ENCODE data around the gene CR1L. TPM values are rescaled to one million over a fixed set of nuclear protein-coding genes. Genes with fewer than 3 reads are reported as not detected.

CR1L gene
- total RNA-seq, 5 donors from 2014 or later (not counting 1 experiment from before 2014, with no cell fraction given): 0.20 to 0.37 TPM; not detected in 3

DNA sequence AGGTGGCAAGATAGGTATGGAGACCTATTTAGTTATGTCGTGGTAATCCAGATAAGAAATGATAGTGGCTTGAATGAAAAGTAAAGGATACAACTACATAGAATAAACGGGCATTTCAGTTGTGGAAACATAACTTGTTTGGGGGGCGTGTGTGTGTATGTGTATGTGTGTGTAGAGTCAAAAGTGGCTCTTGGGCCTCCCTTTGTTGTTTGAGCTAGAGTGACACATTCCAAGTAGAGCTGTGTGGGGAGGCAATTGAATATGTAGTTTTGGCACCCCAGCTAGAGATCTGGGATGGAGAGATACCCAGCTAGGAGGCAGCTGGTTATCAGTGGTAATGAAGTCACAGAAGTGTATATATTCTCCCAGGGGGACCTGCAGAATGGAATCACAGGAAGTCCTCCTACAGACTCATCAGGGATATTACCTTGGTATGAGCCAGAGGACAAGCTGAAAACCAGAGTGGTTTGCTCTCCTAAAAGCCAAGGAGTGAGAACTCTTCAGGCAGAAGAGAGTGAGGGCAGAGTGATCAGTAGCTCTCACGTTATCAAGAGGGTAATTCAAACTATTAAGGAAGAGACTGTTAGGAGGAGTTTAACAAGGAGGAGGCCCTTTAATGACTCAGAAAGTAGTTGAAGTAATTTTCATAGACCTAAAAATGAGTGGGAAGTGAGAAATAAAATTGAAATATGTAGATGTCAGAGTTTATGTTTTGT lies 5.1 kb downstream of the CR1L start:
- no peak overlapping the region for H3K27ac Mint-ChIP-seq
- no peaks in the 10 kb centered on the region for H3K9me3 Mint-ChIP-seq
- CTCF ChIA-PET: no interaction called here
- WGBS (ENCODE audit: insufficient coverage): 76% methylated on average over 4 of the region's 4 CpGs
- Histone ChIP-seq H3K4me3 (ENCODE audit: control insufficient read depth in 1 of 2, extremely low read depth in 1 of 2, low read length in 1 of 2) (no peak overlapping the region), H3K9me3 (no peaks in the 10 kb centered on the region), H3K36me3 (ENCODE audit: control insufficient read depth in 2 of 2, extremely low read depth in 1 of 2, insufficient read depth in 1 of 2, low read length in 1 of 2) (no peaks in the 10 kb centered on the region), H3K4me1 (ENCODE audit: control insufficient read depth in 1 of 2, extremely low read depth in 1 of 2, insufficient read depth in 2 of 2, low read length in 2 of 2) (peaks cover 0 to 5% of the 10 kb centered on the region in 2 experiments), H3K27ac (ENCODE audit: low read length) (no peak overlapping the region), H3K27me3 (replicated peaks in 1 of 2; ENCODE audit: control insufficient read depth in 2 of 2, extremely low read depth in 1 of 2, insufficient read depth in 2 of 2, low read length in 1 of 2) (peaks cover 0 to 9% of the 10 kb centered on the region in 2 experiments)
- no peaks in the 10 kb centered on the region for H3K36me3 Mint-ChIP-seq
- no peak for ATAC-seq (replicated peaks in 1 of 4)
- peaks cover 0 to 3% (median 0%) of the 10 kb centered on the region in 3 donors for H3K4me1 Mint-ChIP-seq
- no peak for DNase-seq
- POLR2A ChIA-PET: no interaction called here
- no peak overlapping the region for H3K4me3 Mint-ChIP-seq
- no peaks in the 10 kb centered on the region for H3K27me3 Mint-ChIP-seq

DNA sequence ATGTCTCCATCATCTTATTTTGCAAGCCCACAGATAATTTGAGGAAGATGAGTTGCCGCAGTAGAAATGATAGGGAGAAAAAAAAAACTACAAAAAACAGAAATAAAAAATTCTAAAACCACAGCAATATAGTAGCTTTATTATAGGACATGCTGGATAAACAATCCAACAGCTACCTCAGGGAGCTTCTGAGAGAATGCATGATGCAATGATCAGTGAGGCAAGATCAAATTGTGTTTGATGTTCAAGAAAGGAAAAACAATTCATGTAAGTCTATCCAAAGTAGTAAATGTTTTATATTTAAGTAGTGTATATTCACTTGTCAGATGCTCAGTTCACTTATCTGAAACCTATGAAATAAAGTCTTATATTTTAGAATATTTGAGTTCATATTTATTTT lies 6.7 kb downstream of the CR1L start:
- Histone ChIP-seq H3K27me3 (replicated peaks in 1 of 2; ENCODE audit: control insufficient read depth in 2 of 2, extremely low read depth in 1 of 2, insufficient read depth in 2 of 2, low read length in 1 of 2) (peaks cover 0 to 2% of the 10 kb centered on the region in 2 experiments), H3K36me3 (ENCODE audit: control insufficient read depth in 2 of 2, extremely low read depth in 1 of 2, insufficient read depth in 1 of 2, low read length in 1 of 2) (no peaks in the 10 kb centered on the region), H3K4me3 (ENCODE audit: control insufficient read depth in 1 of 2, extremely low read depth in 1 of 2, low read length in 1 of 2) (no peak overlapping the region), H3K4me1 (ENCODE audit: control insufficient read depth in 1 of 2, extremely low read depth in 1 of 2, insufficient read depth in 2 of 2, low read length in 2 of 2) (no peaks in the 10 kb centered on the region), H3K27ac (ENCODE audit: low read length) (no peak overlapping the region), H3K9me3 (no peaks in the 10 kb centered on the region)
- H3K9me3 Mint-ChIP-seq: no peaks in the 10 kb centered on the region
- H3K36me3 Mint-ChIP-seq: no peaks in the 10 kb centered on the region
- no peaks in the 10 kb centered on the region for H3K4me1 Mint-ChIP-seq
- DNase-seq: no peak
- no peak for ATAC-seq (replicated peaks in 1 of 4)
- CTCF ChIA-PET: no interaction called here
- H3K27ac Mint-ChIP-seq: no peak overlapping the region
- POLR2A ChIA-PET: no interaction called here
- H3K4me3 Mint-ChIP-seq: no peak overlapping the region
- no peaks in the 10 kb centered on the region for H3K27me3 Mint-ChIP-seq
- WGBS (ENCODE audit: insufficient coverage): no CpG with 5 or more reads among the region's 1 CpG

DNA sequence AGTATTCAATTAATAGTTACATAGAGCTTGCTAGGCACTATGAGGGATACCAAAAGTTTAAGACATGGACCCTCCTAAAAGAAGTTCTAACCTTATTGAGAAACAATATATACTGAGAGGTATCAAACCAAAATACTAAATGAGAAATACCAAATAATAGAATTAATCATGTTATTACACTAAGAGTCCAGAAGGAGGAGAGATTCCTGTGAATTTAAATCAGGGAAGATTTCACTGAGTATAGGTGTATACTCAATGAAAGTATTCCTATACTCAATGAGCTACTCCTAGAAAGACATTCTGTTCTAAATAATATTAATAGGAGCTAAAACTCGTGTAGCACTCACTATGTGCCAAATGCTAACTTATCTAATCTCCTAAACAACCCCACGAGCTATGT lies 9.4 kb downstream of the CR1L start:
- H3K27ac ChIP-seq (ENCODE audit: low read length): no peak overlapping the region

DNA sequence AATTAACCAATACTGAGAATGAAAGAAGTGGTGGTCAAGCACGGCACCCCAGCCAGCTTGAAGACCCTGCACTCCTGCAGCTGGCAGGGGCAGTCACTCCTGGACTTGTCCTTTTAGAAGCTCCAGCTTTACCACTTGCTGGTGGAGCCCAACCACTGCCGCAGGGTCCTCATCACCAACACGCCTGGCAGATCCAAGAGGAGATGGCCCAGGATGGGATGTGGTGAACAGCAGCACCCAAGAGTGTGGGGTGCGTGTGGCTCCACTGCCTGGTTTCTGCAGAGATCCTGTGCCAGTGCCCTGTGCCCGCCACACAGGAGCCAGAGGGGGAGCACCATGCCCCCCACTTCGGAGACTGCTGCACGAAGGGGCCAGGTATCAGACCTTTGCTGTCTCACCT lies 13.5 kb downstream of the CR1L start:
- ATAC-seq (replicated peaks in 1 of 4): no peak
- Histone ChIP-seq H3K9me3 (no peaks in the 10 kb centered on the region), H3K4me3 (ENCODE audit: control insufficient read depth in 1 of 2, extremely low read depth in 1 of 2, low read length in 1 of 2) (no peak overlapping the region), H3K27ac (ENCODE audit: low read length) (no peak overlapping the region), H3K27me3 (replicated peaks in 1 of 2; ENCODE audit: control insufficient read depth in 2 of 2, extremely low read depth in 1 of 2, insufficient read depth in 2 of 2, low read length in 1 of 2) (peaks cover 0 to 23% of the 10 kb centered on the region in 2 experiments), H3K4me1 (ENCODE audit: control insufficient read depth in 1 of 2, extremely low read depth in 1 of 2, insufficient read depth in 2 of 2, low read length in 2 of 2) (no peaks in the 10 kb centered on the region), H3K36me3 (ENCODE audit: control insufficient read depth in 2 of 2, extremely low read depth in 1 of 2, insufficient read depth in 1 of 2, low read length in 1 of 2) (no peaks in the 10 kb centered on the region)
- Mint-ChIP-seq H3K4me1 (no peaks in the 10 kb centered on the region), H3K36me3 (no peaks in the 10 kb centered on the region), H3K9me3 (no peaks in the 10 kb centered on the region), H3K4me3 (no peak overlapping the region), H3K27ac (no peak overlapping the region), H3K27me3 (peaks cover 8 to 14% of the 10 kb centered on the region in 2 donors)
- ChIA-PET CTCF (no interaction called here), POLR2A (no interaction called here)
- 80% methylated on average over 3 of the region's 7 CpGs for WGBS (ENCODE audit: insufficient coverage)
- no peak for DNase-seq

More for the DNA sequence above, 9.4 kb downstream of the CR1L start:
- no peak for DNase-seq
- H3K4me1 ChIP-seq (ENCODE audit: control insufficient read depth in 1 of 2, extremely low read depth in 1 of 2, insufficient read depth in 2 of 2, low read length in 2 of 2): no peaks in the 10 kb centered on the region
- POLR2A ChIA-PET: no interaction called here
- H3K36me3 Mint-ChIP-seq: no peaks in the 10 kb centered on the region
- no peaks in the 10 kb centered on the region for H3K4me1 Mint-ChIP-seq
- no peaks in the 10 kb centered on the region for H3K9me3 Mint-ChIP-seq
- H3K4me3 Mint-ChIP-seq: no peak overlapping the region
- no peak overlapping the region for H3K27ac Mint-ChIP-seq
- H3K27me3 ChIP-seq (replicated peaks in 1 of 2; ENCODE audit: control insufficient read depth in 2 of 2, extremely low read depth in 1 of 2, insufficient read depth in 2 of 2, low read length in 1 of 2): peaks cover 0 to 12% of the 10 kb centered on the region in 2 experiments
- CTCF ChIA-PET: interaction anchor here in 1 of 2 donors (0.9 kb wide), 1 partner anchor 143 kb away, joined by 6 read pairs; no protein-coding TSS in a partner anchor
- peaks cover 5 to 10% of the 10 kb centered on the region in 2 donors for H3K27me3 Mint-ChIP-seq
- H3K4me3 ChIP-seq (ENCODE audit: control insufficient read depth in 1 of 2, extremely low read depth in 1 of 2, low read length in 1 of 2): no peak overlapping the region
- WGBS (ENCODE audit: insufficient coverage): no CpG with 5 or more reads among the region's 2 CpGs
- H3K9me3 ChIP-seq: no peaks in the 10 kb centered on the region
- no peaks in the 10 kb centered on the region for H3K36me3 ChIP-seq (ENCODE audit: control insufficient read depth in 2 of 2, extremely low read depth in 1 of 2, insufficient read depth in 1 of 2, low read length in 1 of 2)
- no peak for ATAC-seq (replicated peaks in 1 of 4)

DNA sequence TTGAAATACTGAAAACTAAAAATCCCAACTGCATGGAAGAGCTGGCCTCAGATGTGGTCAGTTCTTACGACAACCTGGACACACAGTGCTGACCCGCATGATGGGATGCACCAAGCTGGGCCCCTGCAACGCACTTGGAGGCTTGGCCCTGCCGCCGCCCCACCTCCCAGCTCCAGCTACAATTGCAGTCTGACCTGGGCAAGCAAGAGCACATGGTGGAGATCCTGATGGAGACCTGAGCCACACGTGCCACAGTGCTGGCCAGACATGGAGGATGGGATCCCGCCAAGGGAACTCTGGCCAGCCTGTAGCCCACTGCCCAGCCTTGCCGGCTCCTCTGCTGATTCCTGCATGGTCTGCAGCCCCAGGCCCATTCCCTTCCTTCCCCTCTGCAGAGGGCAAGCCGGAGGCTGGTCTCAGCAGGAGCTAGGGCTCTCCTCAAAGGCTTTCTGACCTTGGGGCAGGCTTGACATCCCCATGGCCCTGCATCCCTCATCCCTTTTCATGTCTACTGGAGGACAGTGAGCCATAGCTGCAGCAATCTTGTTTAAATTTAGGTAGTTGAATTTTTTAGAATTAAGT lies 14.1 kb downstream of the CR1L start:
- Histone ChIP-seq H3K36me3 (ENCODE audit: control insufficient read depth in 2 of 2, extremely low read depth in 1 of 2, insufficient read depth in 1 of 2, low read length in 1 of 2) (no peaks in the 10 kb centered on the region), H3K27ac (ENCODE audit: low read length) (no peak overlapping the region), H3K4me3 (ENCODE audit: control insufficient read depth in 1 of 2, extremely low read depth in 1 of 2, low read length in 1 of 2) (no peak overlapping the region), H3K27me3 (replicated peaks in 1 of 2; ENCODE audit: control insufficient read depth in 2 of 2, extremely low read depth in 1 of 2, insufficient read depth in 2 of 2, low read length in 1 of 2) (peaks cover 0 to 23% of the 10 kb centered on the region in 2 experiments), H3K4me1 (ENCODE audit: control insufficient read depth in 1 of 2, extremely low read depth in 1 of 2, insufficient read depth in 2 of 2, low read length in 2 of 2) (no peaks in the 10 kb centered on the region), H3K9me3 (no peaks in the 10 kb centered on the region)
- ATAC-seq (replicated peaks in 1 of 4): no peak
- no peak overlapping the region for H3K27ac Mint-ChIP-seq
- CTCF ChIA-PET: interaction anchor here in 1 of 2 donors (0.7 kb wide), 1 partner anchor 496 kb away, joined by 4 read pairs; no protein-coding TSS in a partner anchor
- POLR2A ChIA-PET: no interaction called here
- no peak overlapping the region for H3K4me3 Mint-ChIP-seq
- H3K36me3 Mint-ChIP-seq: no peaks in the 10 kb centered on the region
- peaks cover 13 to 20% of the 10 kb centered on the region in 2 donors for H3K27me3 Mint-ChIP-seq
- H3K9me3 Mint-ChIP-seq: peaks cover 0 to 4% (median 0%) of the 10 kb centered on the region in 3 donors
- no peaks in the 10 kb centered on the region for H3K4me1 Mint-ChIP-seq
- DNase-seq: no peak
- WGBS (ENCODE audit: insufficient coverage): 88% methylated on average over 9 of the region's 9 CpGs

DNA sequence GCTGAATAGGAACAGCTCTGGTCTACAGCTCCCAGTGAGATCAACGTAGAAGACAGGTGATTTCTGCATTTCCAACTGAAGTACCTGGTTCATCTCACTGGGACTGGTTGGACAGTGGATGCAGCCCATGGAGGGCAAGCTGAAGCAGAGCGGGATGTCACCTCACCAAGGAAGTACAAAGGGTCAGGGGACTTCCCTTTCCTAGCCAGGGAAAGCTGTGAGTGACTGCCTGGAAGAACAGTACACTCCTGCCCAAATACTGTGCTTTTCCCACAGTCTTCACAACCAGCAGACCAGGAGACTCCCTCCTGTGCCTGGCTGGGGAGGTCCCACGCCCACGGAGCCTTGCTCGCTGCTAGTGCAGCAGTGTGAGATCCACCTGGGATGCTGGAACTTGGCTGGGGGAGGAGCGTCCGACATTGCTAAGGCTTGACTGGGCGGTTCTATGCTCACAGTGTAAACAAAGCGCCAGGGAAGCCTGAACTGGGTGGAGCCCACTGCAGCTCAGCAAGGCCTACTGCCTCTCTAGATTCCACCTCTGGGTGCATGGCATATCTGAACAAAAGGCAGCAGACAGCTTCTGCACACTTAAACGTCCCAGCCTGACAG lies 14.7 kb downstream of the CR1L start:
- peaks cover 17 to 25% of the 10 kb centered on the region in 2 donors for H3K27me3 Mint-ChIP-seq
- H3K4me3 Mint-ChIP-seq: no peak overlapping the region
- peaks cover 0 to 4% (median 0%) of the 10 kb centered on the region in 3 donors for H3K9me3 Mint-ChIP-seq
- no peaks in the 10 kb centered on the region for H3K36me3 ChIP-seq (ENCODE audit: control insufficient read depth in 2 of 2, extremely low read depth in 1 of 2, insufficient read depth in 1 of 2, low read length in 1 of 2)
- POLR2A ChIA-PET: no interaction called here
- no peaks in the 10 kb centered on the region for H3K9me3 ChIP-seq
- H3K27ac Mint-ChIP-seq: no peak overlapping the region
- H3K27ac ChIP-seq (ENCODE audit: low read length): no peak overlapping the region
- H3K4me3 ChIP-seq (ENCODE audit: control insufficient read depth in 1 of 2, extremely low read depth in 1 of 2, low read length in 1 of 2): no peak overlapping the region
- WGBS (ENCODE audit: insufficient coverage): 71% methylated on average over 10 of the region's 10 CpGs
- CTCF ChIA-PET: interaction anchor here in 1 of 2 donors (0.7 kb wide), 1 partner anchor 497 kb away, joined by 4 read pairs; no protein-coding TSS in a partner anchor
- DNase-seq (no peak), ATAC-seq (replicated peaks in 1 of 4) (no peak)
- no peaks in the 10 kb centered on the region for H3K4me1 ChIP-seq (ENCODE audit: control insufficient read depth in 1 of 2, extremely low read depth in 1 of 2, insufficient read depth in 2 of 2, low read length in 2 of 2)
- H3K36me3 Mint-ChIP-seq: no peaks in the 10 kb centered on the region
- H3K4me1 Mint-ChIP-seq: no peaks in the 10 kb centered on the region
- peaks cover 0 to 23% of the 10 kb centered on the region in 2 experiments for H3K27me3 ChIP-seq (replicated peaks in 1 of 2; ENCODE audit: control insufficient read depth in 2 of 2, extremely low read depth in 1 of 2, insufficient read depth in 2 of 2, low read length in 1 of 2)
